MM.1S (cell line): ENCODE measurements around the gene DLG5.

Experiments used
- DNase-seq: peaks from one replicate; pipeline ENCODE4 v3.0.0-alpha.2; 2015
- H2AFZ ChIP-seq: fragments of 300-600 bp; sonication (generic); 2 replicates; pipeline ENCODE4 v1.6.0; 2016; ENCODE audit warnings: antibody characterized with exemption, low read length
- H3F3A ChIP-seq: fragments of 300-600 bp; sonication (generic); 2 replicates; pipeline ENCODE4 v1.6.1; 2016; ENCODE audit warnings: mild to moderate bottlenecking, antibody characterized with exemption, low read length, moderate library complexity, mixed read lengths; ENCODE audit not compliant: insufficient read depth
- H3K27ac ChIP-seq: fragments of 300-600 bp; sonication (generic); 2 replicates; pipeline ENCODE4 v1.5.1; 2016; ENCODE audit warnings: mild to moderate bottlenecking, low read length
- H3K27me3 ChIP-seq: fragments of 300-600 bp; sonication (generic); replicated peaks from 2 replicates; pipeline ENCODE4 v1.6.0; 2016; ENCODE audit warnings: low read length; ENCODE audit not compliant: insufficient read depth
- H3K36me3 ChIP-seq: fragments of 300-600 bp; sonication (generic); replicated peaks from 2 replicates; pipeline ENCODE4 v1.6.1; 2016; ENCODE audit warnings: mild to moderate bottlenecking, low read length, mixed read lengths; ENCODE audit not compliant: insufficient read depth
- H3K4me1 ChIP-seq: fragments of 300-600 bp; sonication (generic); 2 replicates; pipeline ENCODE4 v1.6.1; 2016; ENCODE audit warnings: low read length, mixed read lengths
- H3K4me2 ChIP-seq: fragments of 300-600 bp; sonication (generic); 2 replicates; pipeline ENCODE4 v1.6.0; 2016; ENCODE audit warnings: low read depth, low read length
- H3K4me3 ChIP-seq: fragments of 300-600 bp; sonication (generic); 2 replicates; pipeline ENCODE4 v1.5.1; 2016; ENCODE audit warnings: low read length, mixed read lengths
- H3K79me2 ChIP-seq: fragments of 300-600 bp; sonication (generic); 2 replicates; pipeline ENCODE4 v1.6.1; 2016; ENCODE audit warnings: mixed run types, low read length, mixed read lengths
- H3K9ac ChIP-seq: fragments of 300-600 bp; sonication (generic); 2 replicates; pipeline ENCODE4 v1.6.1; 2016; ENCODE audit warnings: low read length, mixed read lengths
- H3K9me2 ChIP-seq: fragments of 300-600 bp; sonication (generic); replicated peaks from 2 replicates; pipeline ENCODE4 v1.6.1; 2016; ENCODE audit warnings: mild to moderate bottlenecking, low read length, mixed read lengths; ENCODE audit not compliant: insufficient read depth
- H3K9me3 ChIP-seq: fragments of 300-600 bp; sonication (generic); replicated peaks from 2 replicates; pipeline ENCODE4 v1.6.1; 2016; ENCODE audit warnings: mild to moderate bottlenecking, low read length, mixed read lengths; ENCODE audit not compliant: insufficient read depth
- H4K20me1 ChIP-seq: fragments of 300-600 bp; sonication (generic); 2 replicates; pipeline ENCODE4 v1.6.1; 2016; ENCODE audit warnings: mild to moderate bottlenecking, low read length, moderate library complexity, mixed read lengths; ENCODE audit not compliant: insufficient read depth
- CTCF ChIP-seq: fragments of 300-600 bp; sonication (generic); IDR thresholded peaks from 2 replicates; pipeline ENCODE4 v1.5.1; 2016; ENCODE audit warnings: antibody characterized with exemption, low read length, mixed read lengths
- EZH2 ChIP-seq: fragments of 300-600 bp; sonication (generic); optimal IDR thresholded peaks from 2 replicates; pipeline ENCODE3; 2017; ENCODE audit warnings: low read depth, mild to moderate bottlenecking, antibody characterized with exemption, low read length, mixed read lengths
- EZH2phosphoT487 ChIP-seq: fragments of 300-600 bp; sonication (generic); IDR thresholded peaks from 2 replicates; pipeline ENCODE4 v1.6.1; 2018; ENCODE audit warnings: antibody characterized with exemption, low read length

DLG5 gene

GRCh38 chr10:77842652-77843212 is 83.8 kb downstream of the DLG5 start:
- no peak overlapping the region for H3K4me2 ChIP-seq
- H3K36me3 ChIP-seq, result no peaks in the 10 kb centered on the region
- H3K27me3 ChIP-seq, result no peaks in the 10 kb centered on the region
- H3K79me2 ChIP-seq, result no peaks in the 10 kb centered on the region
- H4K20me1 ChIP-seq, result no peaks in the 10 kb centered on the region
- H3F3A ChIP-seq, result no peaks in the 10 kb centered on the region
- no peak overlapping the region for H3K27ac ChIP-seq
- H3K9me3 ChIP-seq, result no peaks in the 10 kb centered on the region
- no peak overlapping the region for H3K4me3 ChIP-seq
- TF ChIP-seq CTCF (no peak), EZH2phosphoT487 (no peak), EZH2 (no peak)
- H3K9me2 ChIP-seq, result no peaks in the 10 kb centered on the region
- no peak overlapping the region for H2AFZ ChIP-seq
- no peak for DNase-seq
- no peak overlapping the region for H3K9ac ChIP-seq
- H3K4me1 ChIP-seq, result no peaks in the 10 kb centered on the region

- no peak for DNase-seq
- Histone ChIP-seq H3K27me3 (no peaks in the 10 kb centered on the region), H4K20me1 (no peaks in the 10 kb centered on the region), H3K9ac (no peak overlapping the region), H3K4me1 (peaks cover 5% of the 10 kb centered on the region), H3F3A (0 out of 2 replicates have a peak, but pooled peaks cover 4% of the 10 kb centered on the region), H3K4me3 (no peak overlapping the region), H3K79me2 (no peaks in the 10 kb centered on the region), H3K9me2 (no peaks in the 10 kb centered on the region), H3K27ac (no peak overlapping the region), H3K4me2 (no peak overlapping the region), H2AFZ (no peak overlapping the region), H3K36me3 (no peaks in the 10 kb centered on the region), H3K9me3 (no peaks in the 10 kb centered on the region)
- TF ChIP-seq CTCF (no peak), EZH2 (no peak), EZH2phosphoT487 (no peak)
Measured at GRCh38 chr10:77841711-77842375, 84.7 kb downstream of the DLG5 start.

GRCh38 chr10:77840636-77841035 is 85.9 kb downstream of the DLG5 start:
- Histone ChIP-seq H3K79me2 (no peaks in the 10 kb centered on the region), H3K4me3 (no peak overlapping the region), H3K27me3 (no peaks in the 10 kb centered on the region), H3K4me1 (peaks cover 9% of the 10 kb centered on the region), H3K9me3 (no peaks in the 10 kb centered on the region), H3K27ac (no peak overlapping the region), H2AFZ (no peak overlapping the region), H4K20me1 (no peaks in the 10 kb centered on the region), H3K36me3 (no peaks in the 10 kb centered on the region), H3K4me2 (no peak overlapping the region), H3K9ac (no peak overlapping the region), H3K9me2 (no peaks in the 10 kb centered on the region), H3F3A (0 out of 2 replicates have a peak, but pooled peaks cover 4% of the 10 kb centered on the region)
- no peak for TF ChIP-seq EZH2
- TF ChIP-seq EZH2phosphoT487, result no peak
- TF ChIP-seq CTCF, result no peak
- no peak for DNase-seq
